AG08396 (cell line): Measurements from ENCODE around the gene MED13.
"Not testable (repeated sequence)": the region's sequence is repeated elsewhere in the genome, so short reads cannot be mapped to it uniquely, and the experiment has no call there.

ENCODE experiments used
- DNase-seq: peaks from one replicate; pipeline ENCODE4 v3.0.0; 2012; ENCODE audit warnings: low spot score, mixed read lengths

The MED13 gene

DNA sequence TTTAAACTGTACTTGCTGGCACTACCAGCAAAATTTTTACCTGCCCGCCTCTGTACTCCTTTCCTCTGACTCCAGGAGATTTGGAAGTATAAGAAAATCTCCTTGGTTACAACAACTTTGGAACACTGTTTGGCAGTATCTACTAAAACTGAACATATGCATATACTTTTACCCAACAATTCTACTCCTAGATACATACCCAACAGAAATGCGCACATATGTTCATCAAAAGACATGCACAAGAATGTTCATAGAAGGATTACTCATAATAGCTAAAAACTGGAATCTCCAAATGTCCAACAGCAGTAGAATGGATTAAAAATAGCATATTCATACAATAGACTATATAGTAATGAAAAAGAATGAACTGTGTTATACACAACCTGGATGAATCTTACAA is 21.7 kb upstream of the MED13 start:
- DNase-seq: no peak

DNA sequence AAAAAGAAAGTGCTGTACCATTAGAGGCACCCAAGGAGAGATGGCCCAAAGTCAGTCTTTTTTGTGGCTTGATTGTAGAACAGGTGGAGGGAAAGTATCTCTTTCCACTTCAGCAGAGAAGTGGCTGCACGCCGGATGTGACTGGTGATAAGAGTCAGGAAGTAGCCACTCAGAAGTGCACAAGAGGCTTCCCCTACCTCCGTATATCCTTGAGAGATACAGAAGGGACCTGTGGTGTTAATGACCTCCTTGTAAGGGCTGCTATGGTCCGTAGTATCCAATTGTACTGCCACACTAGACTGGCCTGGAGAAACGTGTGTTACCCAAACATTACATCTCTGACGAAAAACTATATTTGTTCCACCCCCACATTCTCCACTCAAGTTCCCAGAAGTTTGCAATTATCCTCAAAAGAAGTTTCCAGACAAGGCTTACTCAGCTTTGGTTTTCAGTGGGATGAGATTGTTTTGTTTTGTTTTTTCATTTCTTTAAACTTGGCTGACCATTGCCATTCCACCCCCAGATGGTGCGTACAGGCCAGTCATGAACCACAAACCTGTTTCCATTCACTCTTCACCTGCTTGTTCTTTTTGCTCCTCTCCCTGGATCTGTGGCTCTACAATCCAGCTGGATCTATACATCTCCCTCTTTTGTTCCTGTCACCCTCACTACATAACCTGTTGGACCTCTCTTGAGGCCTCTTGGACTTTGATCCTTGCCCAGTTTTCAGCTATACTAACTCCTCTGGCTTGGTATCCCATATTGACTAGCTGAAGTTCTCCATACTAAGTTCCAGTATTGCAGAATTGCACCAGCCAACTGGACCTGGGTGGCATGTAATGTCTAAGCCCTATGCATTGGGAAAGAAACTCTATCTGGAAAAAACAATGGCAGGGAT is 20.7 kb upstream of the MED13 start:
- no peak for DNase-seq

DNA sequence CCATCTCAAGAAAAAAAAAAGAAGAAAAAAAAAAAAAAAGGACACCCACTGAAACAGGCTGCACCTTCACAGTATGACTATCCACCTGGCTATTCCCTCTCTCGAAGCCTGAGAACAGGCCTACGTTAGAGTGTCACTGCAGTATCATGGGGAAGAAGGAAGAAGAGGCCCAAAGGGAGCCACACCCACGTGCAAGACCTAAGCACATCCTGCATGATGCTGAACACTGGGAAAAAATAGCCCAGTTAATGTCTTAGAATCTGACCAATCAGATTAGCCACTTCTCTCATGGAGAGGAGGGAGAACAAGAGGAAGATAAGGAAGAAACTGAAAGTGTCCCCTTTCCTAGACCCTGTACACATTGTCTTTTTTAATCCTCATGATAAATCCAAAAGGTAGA is 19.5 kb upstream of the MED13 start:
- no peak for DNase-seq

DNA sequence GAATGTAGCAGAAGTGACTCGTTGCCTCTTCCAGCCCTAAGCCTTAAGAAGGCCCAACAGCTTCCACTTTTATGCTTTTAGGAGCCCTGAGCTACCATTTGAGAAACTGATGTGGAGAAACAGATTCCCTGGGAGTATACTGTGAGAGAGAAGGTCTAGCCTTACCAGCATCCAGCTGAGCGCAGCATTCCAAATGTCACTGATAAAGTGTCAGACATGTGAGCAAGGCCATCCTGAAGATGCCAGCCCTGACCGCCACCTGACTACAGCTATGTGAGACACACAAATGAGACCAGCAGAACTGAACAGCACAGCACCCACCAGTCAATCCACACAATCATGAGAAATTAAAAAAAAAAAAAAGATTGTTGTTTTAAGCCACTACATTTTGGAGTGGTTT is 18.6 kb upstream of the MED13 start:
- no peak for DNase-seq

DNA sequence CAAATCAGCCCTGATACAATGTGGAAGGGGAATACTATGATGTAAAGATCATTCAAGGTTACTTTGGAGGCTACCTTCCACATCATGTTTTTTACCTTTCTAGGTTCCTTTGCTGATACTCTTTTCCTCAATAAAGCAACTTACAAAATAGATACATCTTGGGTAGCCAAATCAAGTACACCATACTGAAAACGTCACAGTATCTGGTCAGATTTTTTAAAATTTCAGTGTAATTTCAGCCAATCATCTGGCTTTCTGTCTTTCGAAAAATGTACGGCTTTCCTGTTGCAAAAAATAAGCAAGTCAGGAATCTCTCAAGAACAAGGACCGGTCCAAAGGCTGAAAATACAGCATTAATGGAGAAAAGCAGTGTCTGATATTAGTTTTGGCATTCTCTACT is 15.6 kb upstream of the MED13 start:
- DNase-seq: no peak

DNA sequence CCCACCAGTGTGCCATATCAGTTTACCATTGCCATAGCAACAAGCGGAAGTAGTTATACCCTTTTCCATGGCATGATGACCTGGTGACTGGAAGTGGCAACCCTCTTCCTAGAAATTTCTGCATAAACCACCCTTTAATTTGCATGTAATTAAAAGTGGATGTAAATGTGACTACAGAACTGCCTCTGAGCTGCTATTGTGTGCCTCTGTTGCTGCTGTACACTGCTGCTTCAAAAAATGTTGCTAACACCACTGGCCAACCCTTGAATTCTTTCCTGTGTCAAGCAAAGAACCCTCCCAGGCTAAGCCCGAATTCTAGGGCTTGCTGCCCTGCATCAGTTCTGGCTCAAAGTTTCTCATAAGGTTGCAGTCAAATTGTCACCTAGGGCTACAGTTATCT is 12.9 kb upstream of the MED13 start:
- no peak for DNase-seq

DNA sequence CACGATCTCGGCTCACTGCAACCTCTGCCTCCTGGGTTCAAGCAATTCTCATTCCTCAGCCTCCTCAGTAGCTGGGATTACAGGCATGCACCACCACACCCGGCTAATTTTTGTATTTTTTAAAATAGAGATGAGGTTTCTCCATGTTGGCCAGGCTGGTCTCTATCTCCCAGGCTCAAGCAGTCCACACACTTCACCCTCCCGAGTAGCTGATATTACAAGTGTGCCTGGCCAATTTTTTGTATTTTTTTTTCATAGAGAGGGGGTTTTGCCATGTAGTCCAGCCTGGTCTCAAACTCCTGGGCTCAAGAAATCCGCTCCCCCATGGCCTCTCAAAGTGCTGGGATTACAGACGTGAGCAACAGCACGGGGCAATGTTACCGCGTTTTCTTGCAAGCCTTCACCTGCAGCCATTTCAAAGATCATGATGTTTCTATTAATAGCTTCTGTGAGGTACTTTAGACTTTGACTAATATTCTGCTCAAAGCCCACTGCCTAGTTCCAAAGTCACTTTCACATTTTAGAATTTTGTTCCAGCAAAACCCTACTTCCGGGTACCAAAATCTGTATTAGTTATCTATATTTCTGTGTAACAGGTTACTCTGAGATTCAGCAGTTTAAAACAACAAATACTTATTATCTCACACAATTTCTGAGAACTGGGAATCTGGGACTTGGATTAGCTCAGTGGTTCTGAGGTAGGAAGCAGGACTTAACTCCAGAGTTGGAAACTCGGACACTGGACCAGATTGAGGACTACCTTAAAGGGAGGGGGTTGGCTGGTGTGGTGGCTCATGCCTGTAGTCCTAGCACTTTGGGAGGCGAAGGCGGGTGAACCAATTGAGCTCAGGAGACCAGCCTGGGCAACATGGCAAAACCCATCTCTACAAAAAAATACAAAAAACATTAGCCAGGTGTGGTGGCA is 12.0 kb upstream of the MED13 start:
- DNase-seq: no peak

DNA sequence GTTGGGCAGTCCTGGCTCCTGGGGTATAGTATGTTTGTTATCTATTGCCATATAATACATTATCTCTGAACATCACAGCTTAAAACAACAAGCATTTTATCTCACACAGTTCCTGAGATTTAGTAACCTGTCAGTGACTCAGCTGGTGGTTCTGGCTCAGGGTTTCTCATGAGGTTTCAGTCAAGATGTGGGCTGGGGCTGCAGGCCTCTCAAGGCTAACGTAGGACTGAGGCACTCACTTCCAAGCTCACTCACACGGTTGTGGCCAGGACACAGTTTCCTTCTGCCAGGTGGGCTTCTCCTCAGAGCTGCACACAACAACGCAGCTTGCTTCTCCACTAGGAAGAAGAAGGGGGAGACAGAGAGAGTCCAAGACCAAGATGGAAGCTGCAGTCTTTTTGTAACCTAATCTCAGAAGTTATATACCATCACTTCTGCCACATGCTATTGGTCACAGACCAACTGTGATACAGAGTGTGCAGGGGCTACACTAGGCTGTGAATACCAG is 10.3 kb upstream of the MED13 start:
- DNase-seq: no peak

DNA sequence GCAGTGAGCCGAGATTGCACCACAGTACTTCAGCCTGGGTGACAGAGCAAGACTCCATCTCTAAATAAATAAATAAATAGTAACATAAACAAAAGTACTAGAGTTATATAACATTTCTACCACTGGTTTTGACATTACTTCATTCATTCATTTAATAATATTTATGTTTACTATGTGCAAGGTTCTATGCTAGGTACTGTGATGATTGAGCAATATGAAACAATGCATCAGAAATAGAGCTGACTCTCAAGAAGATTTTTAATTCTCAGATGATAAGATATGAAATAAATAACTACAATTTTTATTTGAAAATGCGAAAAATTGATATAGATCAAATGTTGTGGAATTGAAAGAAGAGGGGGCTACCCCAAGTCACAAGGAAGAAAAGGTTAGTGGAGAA is 8.9 kb upstream of the MED13 start:
- DNase-seq: no peak

DNA sequence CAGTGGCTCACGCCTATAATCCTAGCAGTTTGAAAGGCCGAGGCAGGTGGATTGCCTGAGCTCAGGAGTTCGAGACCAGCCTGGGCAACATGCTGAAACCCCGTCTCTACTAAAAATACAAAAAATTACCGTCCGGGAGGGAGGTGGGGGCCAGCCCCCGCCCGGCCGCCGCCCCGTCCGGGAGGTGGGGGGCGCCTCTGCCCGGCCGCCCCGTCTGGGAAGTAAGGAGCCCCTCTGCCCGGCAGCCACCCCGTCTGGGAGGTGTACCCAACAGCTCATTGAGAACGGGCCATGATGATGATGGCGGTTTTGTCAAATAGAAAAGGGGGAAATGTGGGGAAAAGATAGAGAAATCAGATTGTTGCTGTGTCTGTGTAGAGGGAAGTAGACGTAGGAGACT is 7.8 kb upstream of the MED13 start:
- DNase-seq: not testable (repeated sequence)

DNA sequence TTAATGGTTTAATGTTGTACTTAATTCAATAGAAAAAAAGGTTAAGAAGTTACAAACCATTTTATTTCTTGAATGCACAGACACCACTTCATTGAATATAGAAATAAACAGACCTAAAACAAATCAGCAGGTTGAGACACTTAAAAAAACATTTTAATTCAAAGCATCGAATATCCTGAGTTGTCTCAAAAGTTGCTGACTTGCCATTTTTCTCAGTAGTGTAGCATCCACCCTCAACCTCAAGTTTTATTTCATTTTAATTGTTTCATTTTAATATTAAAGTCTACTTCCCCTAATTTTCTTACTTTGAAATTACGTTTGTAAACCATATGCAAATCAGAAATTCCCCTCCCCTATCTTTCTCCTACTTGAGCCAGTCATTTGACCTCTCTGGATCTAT is 5.8 kb upstream of the MED13 start:
- DNase-seq: no peak

DNA sequence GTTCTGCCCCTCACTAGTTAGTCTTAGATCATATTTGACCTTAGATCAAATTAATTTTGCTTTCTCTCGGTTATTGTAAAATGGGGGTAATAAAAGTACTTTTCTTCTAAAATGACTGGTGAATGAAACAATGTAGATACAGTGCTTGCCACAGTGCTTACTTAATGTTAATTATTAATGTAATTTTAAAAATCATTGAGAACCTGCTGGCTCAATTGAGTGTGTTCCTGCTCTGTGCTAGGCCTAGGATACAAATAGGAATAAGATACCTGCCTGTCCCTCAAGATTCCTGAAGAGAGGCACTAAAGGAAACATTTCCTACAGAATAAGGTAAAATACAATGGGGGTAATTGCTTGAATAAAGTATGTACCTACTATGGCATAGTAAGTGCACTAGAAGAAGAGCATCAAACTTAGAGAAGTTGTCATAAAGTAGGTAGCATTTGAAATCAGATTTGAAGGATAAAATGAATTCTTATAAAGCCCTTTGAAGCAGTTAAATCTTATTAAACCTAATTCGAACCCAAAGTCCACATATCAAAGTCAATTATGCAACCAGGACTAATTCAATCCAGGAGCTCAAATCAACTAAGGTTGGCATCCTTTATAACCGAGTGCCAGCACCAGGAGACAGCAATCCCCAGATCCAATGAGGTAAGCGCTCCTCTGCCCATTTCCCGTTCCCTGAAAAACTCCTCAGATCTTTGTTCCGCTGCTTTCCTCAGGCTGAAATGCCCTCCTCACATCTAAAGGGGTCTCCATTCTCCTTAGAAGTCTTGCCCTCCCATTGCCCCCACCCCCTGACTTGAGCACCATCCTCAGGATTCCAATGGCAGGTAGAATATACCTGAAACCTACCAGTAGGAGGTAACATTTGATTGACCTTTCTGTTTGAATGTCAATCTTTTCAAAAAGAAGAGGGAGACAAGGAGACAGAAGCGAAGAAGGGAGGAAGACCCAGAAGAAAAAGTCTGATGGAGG is 2.4 kb upstream of the MED13 start:
- DNase-seq: no peak

DNA sequence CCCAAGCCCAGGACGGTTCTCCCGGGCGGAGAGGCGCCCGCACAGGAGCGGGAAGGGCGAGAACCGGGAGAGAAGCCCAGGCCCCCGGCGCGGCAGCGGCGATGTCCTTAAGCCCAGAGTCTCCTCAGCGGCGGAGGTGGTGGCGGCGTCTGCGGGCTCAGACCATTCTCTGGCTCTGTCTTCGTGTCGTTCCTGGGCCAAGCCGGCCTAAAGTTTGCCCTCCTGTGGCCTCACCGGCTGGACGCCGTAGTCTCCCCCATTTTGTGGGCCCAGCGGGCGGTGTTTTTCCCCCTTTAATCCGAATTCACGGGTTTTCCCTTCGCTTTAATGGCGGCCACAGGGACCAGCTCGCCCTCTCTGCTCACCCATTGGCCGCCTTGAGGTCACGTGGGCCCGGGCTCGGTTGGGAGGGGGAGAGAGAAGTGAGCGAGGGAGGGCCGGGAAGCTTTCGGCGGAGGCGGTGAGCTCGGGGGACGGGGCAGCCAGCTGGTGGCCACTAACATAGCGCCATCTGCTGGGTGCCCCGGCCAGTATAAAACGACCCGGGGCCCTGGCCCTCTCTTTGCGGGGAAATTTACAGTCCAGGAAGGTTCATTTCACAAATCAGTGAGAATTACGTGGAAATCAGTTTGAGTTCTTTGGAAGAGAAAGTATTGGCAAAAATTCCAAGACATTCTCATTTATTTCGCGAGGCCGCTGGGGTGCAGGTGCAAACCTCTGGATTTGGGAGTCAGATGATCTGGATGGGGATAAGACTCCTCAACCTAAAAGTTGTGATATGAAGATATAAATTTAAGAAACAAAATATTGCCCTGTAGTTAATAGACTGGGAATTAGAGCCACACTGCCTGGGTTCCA is 762 bp upstream of the MED13 start:
- peak; percentile 99 for DNase-seq

DNA sequence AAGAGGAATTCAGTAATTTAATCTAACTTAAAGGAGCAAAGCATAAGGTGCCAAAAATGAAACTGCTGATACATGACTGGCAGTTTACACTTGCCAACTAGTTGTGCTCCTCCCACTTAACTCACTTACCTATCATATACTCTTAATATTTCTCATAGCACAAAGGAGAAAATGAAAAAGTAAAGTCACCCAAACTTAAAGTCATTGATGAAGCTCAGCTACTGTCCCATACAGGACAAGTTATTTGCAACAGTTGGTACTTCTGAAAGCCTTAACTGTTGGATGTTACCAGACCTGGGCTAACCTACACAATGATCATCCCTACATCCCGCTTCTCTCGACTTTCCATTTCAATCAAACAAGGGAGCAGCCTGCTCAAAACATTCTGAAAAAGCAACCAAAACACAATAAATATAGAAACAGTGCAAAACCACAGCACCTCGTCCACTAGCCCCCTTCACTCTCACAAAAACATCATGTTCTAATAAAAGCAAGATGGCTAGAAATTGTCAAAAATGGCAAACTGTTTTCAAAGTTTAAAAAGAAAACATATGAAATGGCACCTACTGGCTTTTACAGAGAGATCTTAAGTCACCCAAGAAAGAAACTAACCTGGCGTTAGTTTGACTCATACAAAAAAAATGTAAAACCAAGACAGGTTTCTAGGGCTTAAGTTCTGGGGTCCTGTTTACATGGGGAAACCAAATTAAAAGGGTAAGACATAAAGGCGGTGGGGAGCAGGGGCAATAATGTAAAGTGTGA is 868 bp downstream of the MED13 start:
- DNase-seq: no peak

DNA sequence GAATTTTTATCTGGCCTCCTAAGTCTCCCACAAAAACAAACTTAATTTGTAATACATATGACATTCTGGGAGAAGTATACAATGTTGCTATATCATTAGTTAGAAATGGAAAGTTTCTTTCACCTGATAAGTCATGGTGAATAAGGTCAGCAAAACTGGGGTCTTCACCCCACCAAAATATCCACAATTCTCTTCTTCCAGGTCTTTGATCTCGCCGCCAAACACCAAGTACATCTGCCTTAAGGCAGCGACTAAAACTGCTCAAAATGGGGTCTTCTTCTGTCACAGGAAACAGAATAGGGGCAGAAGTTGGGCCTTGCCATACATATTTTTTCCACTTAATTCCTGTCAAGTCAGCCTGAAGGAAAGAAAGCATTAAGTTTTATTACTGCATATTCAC is 2.1 kb downstream of the MED13 start:
- no peak for DNase-seq

DNA sequence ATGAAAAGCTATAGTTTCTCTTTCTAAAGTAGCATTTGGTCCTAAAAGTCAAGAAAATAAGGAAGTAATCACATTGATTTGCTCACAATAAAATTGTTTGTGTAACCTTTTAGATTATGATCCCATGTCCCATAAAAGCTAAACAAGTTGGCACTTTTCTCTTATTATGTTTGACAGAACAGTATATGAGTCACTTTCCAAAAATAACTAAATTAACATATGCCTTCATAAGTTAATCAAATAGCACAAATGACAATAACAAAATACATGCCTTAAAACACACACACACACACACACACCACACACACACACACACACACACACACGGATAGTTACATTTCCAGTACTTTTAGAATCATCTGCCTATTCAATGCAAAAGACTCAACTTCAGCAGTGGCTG is 2.8 kb downstream of the MED13 start:
- DNase-seq: no peak

DNA sequence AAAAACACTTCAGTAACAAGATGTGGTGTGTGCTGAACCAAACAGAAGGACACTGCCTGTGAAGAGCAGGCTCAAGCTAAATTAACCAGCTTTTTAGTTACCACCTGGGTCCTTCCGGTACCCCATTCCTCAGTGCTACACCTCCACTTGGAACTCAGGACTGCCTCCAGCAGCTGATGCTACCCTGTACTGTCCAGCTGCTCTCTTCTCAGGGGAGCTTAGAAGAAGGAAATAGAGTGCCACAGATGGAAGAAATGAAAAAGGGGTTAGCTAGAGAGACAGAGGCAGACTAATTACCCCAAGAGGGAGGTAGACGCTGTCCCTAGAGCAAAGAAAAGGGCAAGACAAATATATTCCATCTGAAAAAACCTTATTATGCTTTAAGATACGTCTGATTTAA is 5.7 kb downstream of the MED13 start:
- no peak for DNase-seq

DNA sequence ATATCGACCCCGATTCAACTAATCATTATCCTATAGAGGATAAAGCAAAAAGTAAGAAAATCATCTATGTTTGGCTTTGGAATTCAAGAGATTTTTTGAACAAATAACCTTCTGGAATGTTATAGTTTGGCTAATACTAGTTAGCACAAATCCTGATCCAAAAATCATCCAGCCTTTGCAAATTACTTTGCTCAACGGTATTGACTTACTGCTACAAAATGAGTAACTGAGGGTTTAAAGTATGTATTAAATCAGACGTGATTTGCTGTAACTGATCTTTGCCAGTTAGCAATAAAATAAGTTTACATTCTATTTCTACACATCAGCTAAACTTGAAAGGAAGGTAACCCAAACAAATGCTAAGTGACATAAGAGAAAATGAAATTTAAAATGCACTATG is 6.5 kb downstream of the MED13 start:
- DNase-seq: no peak

DNA sequence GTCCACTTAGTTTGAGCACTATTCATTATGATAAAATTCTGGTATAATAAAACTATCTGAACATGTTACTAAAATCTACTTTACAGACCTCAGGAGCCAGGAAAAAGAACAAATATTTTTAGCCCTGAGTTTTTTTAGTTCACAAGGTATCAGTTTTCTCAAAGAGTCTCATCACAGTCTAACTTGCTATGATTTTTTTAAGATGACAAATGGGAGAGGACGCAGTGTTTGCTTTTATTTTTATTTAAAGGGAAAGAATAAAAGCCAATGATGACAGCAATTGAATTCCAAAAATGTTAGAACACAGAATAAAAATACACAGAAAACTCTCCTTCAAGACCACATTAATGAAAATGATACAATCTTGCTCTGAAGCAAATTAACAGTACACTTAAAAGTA is 7.4 kb downstream of the MED13 start:
- no peak for DNase-seq

DNA sequence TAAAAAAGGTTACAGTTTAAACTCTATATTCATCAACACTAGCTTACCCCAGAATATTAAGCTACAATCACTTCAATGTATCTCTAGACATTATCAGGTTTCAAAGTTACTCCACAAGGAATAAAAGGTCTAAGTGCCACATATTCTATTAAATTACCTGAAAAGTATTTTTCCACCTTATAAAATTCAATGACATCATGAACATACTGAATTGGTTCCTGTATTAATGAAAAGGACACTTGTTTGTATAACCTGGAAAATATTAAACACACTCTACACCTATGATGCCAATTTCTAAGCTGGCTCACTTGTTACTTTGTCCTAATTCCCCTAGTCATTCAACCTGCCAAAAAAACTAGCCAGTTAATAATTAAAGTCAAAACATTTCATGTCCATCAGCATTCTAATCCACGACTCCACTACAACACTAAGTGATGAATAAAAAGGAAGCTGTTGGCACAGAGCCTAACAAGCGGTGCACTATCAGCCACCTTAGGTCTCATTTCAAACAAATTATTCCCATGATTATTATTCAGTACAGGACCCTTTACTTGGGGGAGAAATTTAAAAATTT is 12.2 kb downstream of the MED13 start:
- no peak for DNase-seq
